Natural killer cell treated with Interleukin-12 subunit alpha and Interleukin-12 subunit beta and Interleukin-15 and Interleukin-18, amount 100 ng/mL, for 72 hours (primary cell): Measurements from ENCODE around the gene PBX1. TPM values are rescaled to one million over a fixed set of nuclear protein-coding genes. Genes with fewer than 3 reads are reported as not detected.

ENCODE experiments used
- ATAC-seq, 2 donors: fragments of 150-1000 bp; cut with Tn5 transposase in 1 of 2; sonication (Bioruptor Pico), chemical (Tn5 transposase) in 1 of 2; 2 replicates each; pipeline ENCODE4 v1.10.0; 2021
- DNase-seq: peaks from one replicate; pipeline ENCODE4 v3.0.0; 2022; ENCODE audit warnings: low spot score
- H3K27ac Mint-ChIP-seq, 2 donors: 1 replicate in 1 of 2; 2 replicates in 1 of 2; pipeline ENCODE4 v1.8.0; 2022; ENCODE audit warnings: mixed read lengths in 2 of 2, mild to moderate bottlenecking in 1 of 2, moderate library complexity in 1 of 2
- H3K27me3 Mint-ChIP-seq, 2 donors: 1 replicate in 1 of 2; 2 replicates in 1 of 2; pipeline ENCODE4 v1.8.0; 2022; ENCODE audit warnings: mixed read lengths in 2 of 2
- H3K36me3 Mint-ChIP-seq: one replicate; pipeline ENCODE4 v1.8.0; 2022; ENCODE audit warnings: mixed read lengths
- H3K4me1 Mint-ChIP-seq, 2 donors: 1 replicate in 1 of 2; 2 replicates in 1 of 2; pipeline ENCODE4 v1.8.0; 2022; ENCODE audit warnings: low read depth in 2 of 2, mixed read lengths in 2 of 2, mild to moderate bottlenecking in 1 of 2
- H3K4me3 Mint-ChIP-seq: one replicate; pipeline ENCODE4 v1.8.0; 2022; ENCODE audit warnings: mixed read lengths
- H3K9me3 Mint-ChIP-seq: 2 replicates; pipeline ENCODE4 v1.8.0; 2022; ENCODE audit warnings: mixed read lengths
- total RNA-seq, 2 donors: library from RNA; stranded (reverse); gene quantifications; one replicate each; pipeline ENCODE4 v1.2.3, GENCODE V29; 2022

PBX1 gene
- total RNA-seq, 2 donors from 2014 or later = 0.53 TPM; not detected in 1

GRCh38 chr1:164707868-164708331 is 148.9 kb downstream of the PBX1 start:
- no peaks in the 10 kb centered on the region for H3K9me3 Mint-ChIP-seq
- DNase-seq (no peak), ATAC-seq (no peak)
- H3K4me1 Mint-ChIP-seq = peaks cover 15 to 20% of the 10 kb centered on the region in 2 donors
- H3K27me3 Mint-ChIP-seq = peaks cover 12 to 25% of the 10 kb centered on the region in 2 donors
- H3K4me3 Mint-ChIP-seq = no peak overlapping the region
- H3K27ac Mint-ChIP-seq = no peak overlapping the region
- peaks cover 4% of the 10 kb centered on the region for H3K36me3 Mint-ChIP-seq

- DNase-seq = no peak
- no peak for ATAC-seq
- Mint-ChIP-seq H3K4me1 (peaks cover 15 to 20% of the 10 kb centered on the region in 2 donors), H3K9me3 (no peaks in the 10 kb centered on the region), H3K27ac (no peak overlapping the region), H3K4me3 (no peak overlapping the region), H3K27me3 (peaks cover 12 to 29% of the 10 kb centered on the region in 2 donors), H3K36me3 (peaks cover 4% of the 10 kb centered on the region)
Measured at GRCh38 chr1:164708596-164708995, 149.6 kb downstream of the PBX1 start.

- ATAC-seq (no peak), DNase-seq (no peak)
- Mint-ChIP-seq H3K4me1 (peaks cover 15 to 20% of the 10 kb centered on the region in 2 donors), H3K9me3 (no peaks in the 10 kb centered on the region), H3K27me3 (peaks cover 12 to 27% of the 10 kb centered on the region in 2 donors), H3K27ac (no peak overlapping the region), H3K4me3 (no peak overlapping the region), H3K36me3 (peaks cover 4% of the 10 kb centered on the region)
Measured at GRCh38 chr1:164709126-164709525, 150.1 kb downstream of the PBX1 start.

- Mint-ChIP-seq H3K4me3 (no peak overlapping the region), H3K27ac (no peak overlapping the region), H3K27me3 (peaks cover 12 to 27% of the 10 kb centered on the region in 2 donors), H3K4me1 (peaks cover 15 to 20% of the 10 kb centered on the region in 2 donors), H3K36me3 (peaks cover 4% of the 10 kb centered on the region), H3K9me3 (no peaks in the 10 kb centered on the region)
- ATAC-seq (no peak), DNase-seq (no peak)
Measured at GRCh38 chr1:164709541-164710278, 150.7 kb downstream of the PBX1 start.

- Mint-ChIP-seq H3K4me1 (peaks cover 13 to 21% of the 10 kb centered on the region in 2 donors), H3K36me3 (peaks cover 4% of the 10 kb centered on the region), H3K27ac (peak overlapping the region; percentile 17 to 54), H3K4me3 (no peak overlapping the region), H3K27me3 (peaks cover 12 to 25% of the 10 kb centered on the region in 2 donors), H3K9me3 (no peaks in the 10 kb centered on the region)
- no peak for DNase-seq
- ATAC-seq = peak in 1 of 2 donors; percentile 56
Measured at GRCh38 chr1:164712131-164713036, 153.4 kb downstream of the PBX1 start.

- H3K4me3 Mint-ChIP-seq = no peak overlapping the region
- peaks cover 17 to 21% of the 10 kb centered on the region in 2 donors for H3K4me1 Mint-ChIP-seq
- H3K36me3 Mint-ChIP-seq = peaks cover 4% of the 10 kb centered on the region
- no peak overlapping the region for H3K27ac Mint-ChIP-seq
- DNase-seq (no peak), ATAC-seq (no peak)
- no peaks in the 10 kb centered on the region for H3K9me3 Mint-ChIP-seq
- H3K27me3 Mint-ChIP-seq = peaks cover 12 to 23% of the 10 kb centered on the region in 2 donors
Measured at GRCh38 chr1:164713456-164714207, 154.6 kb downstream of the PBX1 start.

- Mint-ChIP-seq H3K4me3 (peak overlapping the region; percentile 70), H3K9me3 (peaks cover 2% of the 10 kb centered on the region), H3K27me3 (peaks cover 1 to 26% of the 10 kb centered on the region in 2 donors), H3K4me1 (peaks cover 33 to 41% of the 10 kb centered on the region in 2 donors), H3K27ac (peak overlapping the region; percentile 61 to 77), H3K36me3 (no peaks in the 10 kb centered on the region)
- DNase-seq = no peak
- peak; percentile 88 to 91 for ATAC-seq
Measured at GRCh38 chr1:164716992-164717703, 158.2 kb downstream of the PBX1 start.

- Mint-ChIP-seq H3K27ac (no peak overlapping the region), H3K4me1 (peaks cover 39 to 46% of the 10 kb centered on the region in 2 donors)
Measured at GRCh38 chr1:164718821-164719220, 159.8 kb downstream of the PBX1 start.

GRCh38 chr1:164719676-164720439 is 160.9 kb downstream of the PBX1 start:
- DNase-seq (no peak), ATAC-seq (no peak)
- H3K36me3 Mint-ChIP-seq = no peaks in the 10 kb centered on the region
- peaks cover 2% of the 10 kb centered on the region for H3K9me3 Mint-ChIP-seq
- peak overlapping the region; percentile 56 for H3K4me3 Mint-ChIP-seq
- peaks cover 16 to 27% of the 10 kb centered on the region in 2 donors for H3K27me3 Mint-ChIP-seq
- H3K27ac Mint-ChIP-seq = no peak overlapping the region
- peaks cover 39 to 46% of the 10 kb centered on the region in 2 donors for H3K4me1 Mint-ChIP-seq

More at GRCh38 chr1:164718821-164719220, 159.8 kb downstream of the PBX1 start:
- no peak for DNase-seq
- Mint-ChIP-seq H3K4me3 (no peak overlapping the region), H3K27me3 (peaks cover 16 to 22% of the 10 kb centered on the region in 2 donors), H3K9me3 (peaks cover 2% of the 10 kb centered on the region), H3K36me3 (no peaks in the 10 kb centered on the region)
- no peak for ATAC-seq

- Mint-ChIP-seq H3K4me3 (peak overlapping the region; percentile 56), H3K27ac (no peak overlapping the region), H3K9me3 (peaks cover 2% of the 10 kb centered on the region), H3K4me1 (peaks cover 39 to 46% of the 10 kb centered on the region in 2 donors), H3K27me3 (peaks cover 21 to 31% of the 10 kb centered on the region in 2 donors), H3K36me3 (no peaks in the 10 kb centered on the region)
- DNase-seq (no peak), ATAC-seq (peak; percentile 62 to 64)
Measured at GRCh38 chr1:164720440-164721227, 161.7 kb downstream of the PBX1 start.

GRCh38 chr1:164721228-164721496 is 162.2 kb downstream of the PBX1 start:
- Mint-ChIP-seq H3K27me3 (peaks cover 22 to 31% of the 10 kb centered on the region in 2 donors), H3K4me1 (peaks cover 39 to 46% of the 10 kb centered on the region in 2 donors), H3K36me3 (no peaks in the 10 kb centered on the region), H3K4me3 (peak overlapping the region; percentile 56), H3K27ac (no peak overlapping the region), H3K9me3 (peaks cover 2% of the 10 kb centered on the region)
- DNase-seq (no peak), ATAC-seq (no peak)
